ENCODE data around the gene IFNGR1.

GRCh38 chr6:137170266-137171052 lies 48.7 kb downstream of the IFNGR1 start:
- TF ChIP-seq CTCF (conservative IDR thresholded peaks at IDR 0.05) (no peak), EZH2 (IDR thresholded peaks at IDR 0.05; ENCODE audit: low read depth) (no peak)

All from PC-9 (cell line).